Retinal pigment epithelial cell (primary cell): Measurements from ENCODE around the gene SDF4.

Source experiments
- DNase-seq: peaks from one replicate; pipeline ENCODE4 v3.0.0-alpha.2; 2010; ENCODE audit warnings: low read depth
- H3K4me3 ChIP-seq: 2 replicates; pipeline ENCODE4 v1.5.1; 2011; ENCODE audit warnings: mild to moderate bottlenecking, low read length, control low read depth, moderate library complexity
- TF ChIP-seq, protein P1 (sequence below): conservative IDR thresholded peaks from 2 replicates; pipeline ENCODE4 v1.5.1; 2011; ENCODE audit warnings: low read depth, low read length, control low read depth, inconsistent platforms

SDF4 gene

GRCh38 chr1:1222575-1223225, 9.1 kb downstream of the SDF4 start:
- no peak overlapping the region for H3K4me3 ChIP-seq
- no peak for DNase-seq
- TF ChIP-seq, protein P1, sequence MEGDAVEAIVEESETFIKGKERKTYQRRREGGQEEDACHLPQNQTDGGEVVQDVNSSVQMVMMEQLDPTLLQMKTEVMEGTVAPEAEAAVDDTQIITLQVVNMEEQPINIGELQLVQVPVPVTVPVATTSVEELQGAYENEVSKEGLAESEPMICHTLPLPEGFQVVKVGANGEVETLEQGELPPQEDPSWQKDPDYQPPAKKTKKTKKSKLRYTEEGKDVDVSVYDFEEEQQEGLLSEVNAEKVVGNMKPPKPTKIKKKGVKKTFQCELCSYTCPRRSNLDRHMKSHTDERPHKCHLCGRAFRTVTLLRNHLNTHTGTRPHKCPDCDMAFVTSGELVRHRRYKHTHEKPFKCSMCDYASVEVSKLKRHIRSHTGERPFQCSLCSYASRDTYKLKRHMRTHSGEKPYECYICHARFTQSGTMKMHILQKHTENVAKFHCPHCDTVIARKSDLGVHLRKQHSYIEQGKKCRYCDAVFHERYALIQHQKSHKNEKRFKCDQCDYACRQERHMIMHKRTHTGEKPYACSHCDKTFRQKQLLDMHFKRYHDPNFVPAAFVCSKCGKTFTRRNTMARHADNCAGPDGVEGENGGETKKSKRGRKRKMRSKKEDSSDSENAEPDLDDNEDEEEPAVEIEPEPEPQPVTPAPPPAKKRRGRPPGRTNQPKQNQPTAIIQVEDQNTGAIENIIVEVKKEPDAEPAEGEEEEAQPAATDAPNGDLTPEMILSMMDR = no peak

- H3K4me3 ChIP-seq = no peak overlapping the region
- TF ChIP-seq, protein P1 = no peak
- no peak for DNase-seq
Observed at GRCh38 chr1:1221887-1222574, 9.8 kb downstream of the SDF4 start.

GRCh38 chr1:1220197-1220596, 11.6 kb downstream of the SDF4 start:
- TF ChIP-seq, protein P1 = no peak
- no peak overlapping the region for H3K4me3 ChIP-seq
- no peak for DNase-seq

GRCh38 chr1:1219341-1219740, 12.5 kb downstream of the SDF4 start:
- no peak overlapping the region for H3K4me3 ChIP-seq
- no peak for DNase-seq
- TF ChIP-seq, protein P1 = no peak

GRCh38 chr1:1218524-1219200, 13.1 kb downstream of the SDF4 start:
- TF ChIP-seq, protein P1 = no peak
- no peak overlapping the region for H3K4me3 ChIP-seq
- DNase-seq = no peak

DNA sequence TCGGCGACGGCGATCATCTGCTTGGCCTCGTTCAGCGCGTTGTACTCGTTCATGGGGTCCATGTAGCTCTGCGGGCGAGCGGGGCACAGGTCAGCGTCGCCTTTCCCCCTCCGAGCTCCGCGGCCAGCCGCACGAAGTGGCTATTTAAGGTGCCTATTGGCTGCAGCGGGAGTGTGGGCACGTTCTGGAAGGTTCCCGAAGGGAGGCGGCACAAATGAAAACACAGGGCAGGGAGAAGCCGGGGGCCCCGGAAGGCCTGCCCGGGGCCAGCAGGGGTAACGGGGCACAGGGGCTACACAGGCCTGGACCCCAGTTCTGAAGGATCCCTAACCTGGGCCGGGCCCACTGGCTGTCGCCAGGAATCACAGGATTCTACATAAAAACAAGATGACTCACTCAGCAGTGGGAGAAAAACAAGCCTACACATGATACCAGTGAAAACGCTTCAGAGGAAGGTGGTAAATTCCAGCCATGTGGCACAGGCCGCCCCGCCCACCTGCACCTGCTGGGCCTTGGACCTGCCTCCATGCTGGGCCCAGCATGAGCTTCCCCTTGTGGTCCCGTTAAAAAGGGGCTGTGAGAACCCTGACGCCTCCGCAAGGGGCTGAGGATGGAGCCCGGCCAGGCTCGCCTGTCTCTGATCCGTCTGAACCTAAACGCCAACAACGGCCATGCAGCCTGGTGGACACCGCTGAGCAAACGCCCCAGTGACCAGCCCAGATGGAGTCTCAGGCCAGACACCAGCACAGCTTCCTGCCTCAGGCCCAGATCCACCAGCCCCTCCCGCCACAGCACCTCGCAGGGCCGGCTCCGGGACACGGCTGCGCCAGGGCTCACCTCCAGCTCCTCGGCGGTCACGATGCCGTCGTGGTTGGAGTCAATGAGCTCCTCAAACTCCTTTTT, 13.9 kb downstream of the SDF4 start:
- no peak overlapping the region for H3K4me3 ChIP-seq
- TF ChIP-seq, protein P1 = no peak
- peak; percentile 22 for DNase-seq
